WERI-Rb-1 (cell line): ENCODE results near the gene MUC6.

Source experiments
- DNase-seq: peaks from one replicate; pipeline ENCODE4 v3.0.0-alpha.2; 2020
- H3K27ac ChIP-seq: fragments of 250-450 bp; sonication (Bioruptor Pico); 2 replicates; pipeline ENCODE4 v1.5.1; 2020; ENCODE audit warnings: mild to moderate bottlenecking, moderate library complexity
- H3K27me3 ChIP-seq: fragments of 250-450 bp; sonication (Bioruptor Pico); 2 replicates; pipeline ENCODE4 v1.5.1; 2021; ENCODE audit warnings: mild to moderate bottlenecking, low read depth, moderate library complexity; ENCODE audit not compliant: insufficient read depth, severe bottlenecking
- H3K36me3 ChIP-seq: fragments of 250-450 bp; sonication (Bioruptor Pico); 2 replicates; pipeline ENCODE4 v1.5.1; 2020; ENCODE audit warnings: mild to moderate bottlenecking, moderate library complexity
- H3K4me3 ChIP-seq: 2 replicates; pipeline ENCODE4 v1.5.1; 2011; ENCODE audit warnings: low read depth, mild to moderate bottlenecking, control low read depth, low read length
- H3K9me3 ChIP-seq: fragments of 250-450 bp; sonication (Bioruptor Pico); 2 replicates; pipeline ENCODE4 v1.5.1; 2021; ENCODE audit warnings: mild to moderate bottlenecking, moderate library complexity; ENCODE audit not compliant: severe bottlenecking
- CTCF ChIP-seq: IDR thresholded peaks from 2 replicates; pipeline ENCODE4 v1.5.1; 2011; ENCODE audit warnings: low read depth, mild to moderate bottlenecking, control low read depth, inconsistent platforms, low read length

MUC6 gene

GRCh38 chr11:992577-992976 is 43.9 kb downstream of the MUC6 start:
- Histone ChIP-seq H3K27ac (no peak overlapping the region), H3K36me3 (peaks cover 59% of the 10 kb centered on the region), H3K9me3 (no peaks in the 10 kb centered on the region), H3K4me3 (no peak overlapping the region), H3K27me3 (no peaks in the 10 kb centered on the region)
- no peak for DNase-seq
- no peak for TF ChIP-seq CTCF

DNA sequence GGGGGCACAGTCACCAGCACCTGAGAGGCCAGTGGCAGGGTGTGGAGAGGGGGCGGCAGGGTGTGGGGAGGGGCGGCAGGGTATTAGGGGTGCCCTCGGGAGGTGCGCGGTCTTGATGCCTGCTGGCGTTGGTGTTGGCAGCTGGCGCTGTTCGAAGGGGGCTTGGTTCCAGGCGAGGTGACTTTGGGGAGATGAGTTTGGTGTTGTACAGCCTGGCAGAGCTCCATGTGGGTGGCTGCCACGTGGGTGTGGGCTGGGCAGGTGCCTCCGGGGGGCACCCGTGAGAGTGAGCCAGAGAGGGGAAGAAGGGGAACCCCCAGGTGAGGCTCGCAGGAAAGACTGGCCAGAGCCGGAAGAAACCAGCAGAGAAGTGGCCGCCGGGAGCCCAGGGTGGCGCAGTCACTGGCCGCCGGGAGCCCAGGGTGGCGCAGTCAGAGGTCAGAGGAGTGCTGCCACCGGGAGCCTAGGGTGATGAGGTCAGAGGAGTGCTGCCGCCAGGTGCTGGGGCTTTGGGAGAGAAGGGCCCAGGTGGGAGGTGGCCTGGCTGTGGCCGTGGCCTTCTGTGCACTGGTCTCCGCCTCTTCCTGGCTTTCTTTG is 44.7 kb downstream of the MUC6 start:
- Histone ChIP-seq H3K27ac (no peak overlapping the region), H3K27me3 (no peaks in the 10 kb centered on the region), H3K9me3 (no peaks in the 10 kb centered on the region), H3K36me3 (peaks cover 57% of the 10 kb centered on the region), H3K4me3 (no peak overlapping the region)
- TF ChIP-seq CTCF: no peak
- DNase-seq: no peak

GRCh38 chr11:991034-991433 is 45.5 kb downstream of the MUC6 start:
- no peak for DNase-seq
- peaks cover 64% of the 10 kb centered on the region for H3K36me3 ChIP-seq
- no peak overlapping the region for H3K4me3 ChIP-seq
- TF ChIP-seq CTCF: no peak
- no peaks in the 10 kb centered on the region for H3K9me3 ChIP-seq
- no peaks in the 10 kb centered on the region for H3K27me3 ChIP-seq
- H3K27ac ChIP-seq: no peak overlapping the region

- Histone ChIP-seq H3K36me3 (peaks cover 72% of the 10 kb centered on the region), H3K4me3 (no peak overlapping the region), H3K9me3 (no peaks in the 10 kb centered on the region), H3K27ac (no peak overlapping the region), H3K27me3 (no peaks in the 10 kb centered on the region)
- DNase-seq: no peak
- no peak for TF ChIP-seq CTCF
Observed at GRCh38 chr11:990101-990500, 46.4 kb downstream of the MUC6 start.

GRCh38 chr11:987671-988070 is 48.8 kb downstream of the MUC6 start:
- no peak for DNase-seq
- no peak overlapping the region for H3K27ac ChIP-seq
- H3K4me3 ChIP-seq: no peak overlapping the region
- H3K27me3 ChIP-seq: no peaks in the 10 kb centered on the region
- TF ChIP-seq CTCF: no peak
- no peaks in the 10 kb centered on the region for H3K9me3 ChIP-seq
- peaks cover 72% of the 10 kb centered on the region for H3K36me3 ChIP-seq

DNA sequence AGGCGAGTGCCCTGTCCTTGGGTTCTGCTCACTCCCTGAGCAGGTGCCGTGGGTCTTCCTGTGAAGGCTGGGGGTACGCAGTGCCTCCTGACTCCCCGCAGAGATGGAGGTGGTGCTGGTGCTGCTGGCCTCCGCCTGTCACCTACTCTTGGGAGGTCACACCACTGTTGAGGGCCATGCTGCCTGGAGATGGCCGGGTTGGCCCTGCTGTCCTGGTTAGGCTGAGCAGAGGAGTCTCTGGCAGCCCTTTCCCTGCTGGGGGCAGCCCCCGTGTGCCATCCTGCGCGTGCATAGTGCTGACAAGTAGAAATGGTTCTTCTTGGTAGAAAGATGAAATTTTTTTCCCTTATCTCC is 49.6 kb downstream of the MUC6 start:
- H3K36me3 ChIP-seq: peaks cover 72% of the 10 kb centered on the region
- no peak overlapping the region for H3K27ac ChIP-seq

More for the DNA sequence above, 49.6 kb downstream of the MUC6 start:
- Histone ChIP-seq H3K27me3 (no peaks in the 10 kb centered on the region), H3K9me3 (no peaks in the 10 kb centered on the region), H3K4me3 (no peak overlapping the region)
- no peak for DNase-seq
- no peak for TF ChIP-seq CTCF
